ENCODE data around the gene FAM193A.
"Not testable (repeated sequence)": the region's sequence is repeated elsewhere in the genome, so short reads cannot be mapped to it uniquely, and the experiment has no call there.

The FAM193A gene

DNA sequence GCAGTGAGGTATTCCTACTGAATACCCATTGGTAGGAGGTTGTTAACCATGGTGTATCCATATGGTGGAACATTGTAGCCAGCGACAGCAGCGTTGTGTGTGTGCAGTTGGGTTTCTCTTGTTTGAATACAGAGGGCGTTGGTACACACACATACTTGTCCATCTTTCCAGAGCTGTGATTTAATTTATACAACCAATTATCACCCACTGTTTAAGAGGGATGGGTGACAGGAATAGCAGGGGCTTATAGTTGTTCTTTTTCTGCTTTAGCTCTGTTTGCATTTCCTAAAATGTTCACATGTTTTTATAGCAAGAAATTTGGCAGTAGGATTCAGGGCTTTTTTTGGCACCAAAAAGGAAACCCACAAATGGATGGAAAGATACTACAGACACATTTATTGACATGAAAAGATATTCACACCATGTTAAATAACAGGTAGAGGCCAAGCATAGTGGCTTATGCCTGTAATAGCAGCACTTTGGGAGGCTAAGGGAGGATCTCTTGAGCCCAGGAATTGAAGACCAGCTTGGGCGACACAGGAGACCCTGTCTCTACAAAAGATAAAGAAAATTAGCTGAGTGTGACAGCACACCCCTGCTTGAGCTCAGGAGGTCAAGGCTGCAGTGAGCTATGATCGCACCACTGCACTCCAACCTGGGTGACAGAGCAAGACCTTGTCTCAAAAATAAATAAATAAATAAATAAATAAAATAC lies 159.1 kb downstream of the FAM193A start:
- no peak for DNase-seq

DNA sequence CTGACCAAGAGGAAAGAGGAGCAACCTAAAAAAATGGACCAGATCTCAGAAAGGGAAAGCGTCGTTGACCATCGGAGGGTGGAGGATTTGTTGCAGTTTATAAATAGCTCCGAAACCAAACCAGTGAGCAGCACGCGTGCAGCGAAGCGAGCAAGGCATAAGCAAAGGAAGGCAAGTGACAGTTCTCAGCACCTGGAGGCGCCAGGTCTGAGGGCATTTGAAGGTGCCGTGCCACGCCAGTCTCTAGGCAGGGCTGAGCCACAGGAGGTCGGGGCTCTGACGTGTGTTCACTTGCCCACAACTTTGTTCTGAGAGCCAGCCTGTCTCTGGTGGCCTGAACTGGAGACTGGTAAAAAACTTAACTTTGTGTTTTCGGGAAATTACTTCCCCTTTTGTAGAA lies 160.0 kb downstream of the FAM193A start:
- DNase-seq = no peak

DNA sequence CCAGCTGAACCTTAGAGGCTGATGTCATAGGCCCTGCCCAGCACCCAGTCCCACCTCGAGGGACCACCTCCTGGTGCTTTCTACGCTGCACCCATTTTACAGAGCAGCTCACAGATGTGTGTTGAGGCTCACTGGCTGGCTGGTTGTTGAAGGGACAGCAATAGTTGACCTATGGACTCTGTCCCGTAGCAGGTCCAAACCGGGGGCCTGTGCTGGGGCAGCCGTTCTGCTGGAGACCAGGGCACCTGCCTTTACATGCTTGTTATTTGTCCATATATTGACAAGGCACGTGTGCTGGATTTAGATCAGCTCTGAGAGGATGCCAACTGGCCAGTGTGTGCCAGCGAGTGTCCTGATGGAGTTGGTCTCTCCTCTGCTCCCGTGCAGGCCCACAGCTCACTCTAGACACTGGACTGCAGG lies 161.6 kb downstream of the FAM193A start:
- DNase-seq = no peak

DNA sequence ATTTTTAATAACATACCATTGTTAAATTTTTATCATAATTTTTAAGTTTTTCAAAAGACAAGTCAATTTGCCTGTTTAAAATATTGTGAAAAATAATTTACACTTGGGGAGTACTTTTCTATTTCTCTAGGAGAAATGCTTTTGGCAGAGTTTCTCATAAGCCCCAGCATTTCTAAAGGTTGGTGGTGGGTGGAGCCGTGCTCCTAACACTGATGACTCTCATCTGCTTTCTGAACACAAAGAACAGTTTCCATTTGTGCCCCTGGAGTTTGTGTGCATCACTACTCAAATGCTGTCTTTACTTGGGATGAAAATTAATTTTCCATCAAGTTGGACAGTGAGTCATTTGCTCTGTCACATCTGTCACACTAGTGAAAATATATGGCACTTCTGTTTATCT lies 162.1 kb downstream of the FAM193A start:
- DNase-seq = no peak

DNA sequence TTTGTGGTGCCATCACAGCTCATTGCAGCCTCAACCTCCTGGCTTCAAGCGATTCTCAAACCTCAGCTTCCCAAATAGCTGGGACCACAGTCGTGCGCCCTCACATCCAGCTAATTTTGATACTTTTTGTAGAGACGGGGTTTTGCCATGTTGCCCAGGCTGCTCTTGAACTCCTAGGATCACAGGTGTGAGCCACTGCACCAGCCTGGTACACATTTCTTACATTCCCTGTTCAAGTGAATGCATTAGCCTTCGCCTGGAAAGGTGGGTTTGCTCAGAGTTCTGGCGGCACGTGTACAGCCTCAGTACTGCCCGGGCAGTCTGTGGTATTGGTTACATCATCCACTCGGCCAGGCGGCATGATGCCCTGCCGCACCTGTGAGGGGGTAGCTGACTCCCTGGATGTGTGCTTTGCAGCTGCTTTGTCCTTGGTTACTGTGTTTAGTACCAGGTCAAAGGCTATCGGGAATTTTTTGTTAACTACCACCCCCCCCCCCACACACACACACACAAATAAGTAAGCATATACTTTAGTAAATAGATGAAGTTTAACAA lies 162.6 kb downstream of the FAM193A start:
- DNase-seq = no peak

DNA sequence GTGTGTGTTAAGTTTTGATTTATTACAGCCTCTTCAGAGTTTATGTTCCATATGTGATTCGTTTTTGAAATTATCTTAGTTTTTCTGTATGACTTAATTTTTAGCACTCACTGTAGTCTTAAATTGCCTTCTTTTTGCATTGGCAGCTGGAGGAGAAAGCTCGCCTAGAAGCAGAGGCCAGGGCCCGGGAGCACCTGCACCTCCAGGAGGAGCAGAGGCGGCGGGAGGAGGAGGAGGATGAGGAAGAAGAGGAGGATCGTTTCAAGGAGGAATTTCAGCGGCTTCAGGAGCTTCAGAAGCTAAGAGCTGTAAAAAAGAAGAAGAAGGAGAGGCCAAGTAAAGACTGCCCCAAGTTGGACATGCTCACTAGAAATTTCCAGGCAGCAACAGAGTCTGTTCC lies 163.1 kb downstream of the FAM193A start:
- no peak for DNase-seq

DNA sequence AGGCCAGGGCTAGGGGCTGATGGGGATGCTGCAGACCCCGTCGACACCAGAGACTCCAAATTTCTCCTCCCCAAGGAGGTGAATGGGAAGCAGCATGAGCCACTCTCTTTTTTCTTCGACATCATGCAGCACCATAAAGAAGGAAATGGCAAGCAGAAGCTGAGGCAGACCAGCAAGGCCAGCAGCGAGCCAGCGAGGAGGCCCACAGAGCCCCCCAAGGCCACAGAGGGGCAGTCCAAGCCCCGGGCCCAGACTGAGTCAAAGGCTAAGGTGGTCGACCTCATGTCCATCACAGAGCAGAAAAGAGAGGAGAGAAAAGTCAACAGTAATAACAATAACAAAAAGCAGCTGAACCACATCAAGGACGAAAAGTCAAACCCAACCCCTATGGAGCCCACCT lies 163.6 kb downstream of the FAM193A start:
- no peak for DNase-seq

DNA sequence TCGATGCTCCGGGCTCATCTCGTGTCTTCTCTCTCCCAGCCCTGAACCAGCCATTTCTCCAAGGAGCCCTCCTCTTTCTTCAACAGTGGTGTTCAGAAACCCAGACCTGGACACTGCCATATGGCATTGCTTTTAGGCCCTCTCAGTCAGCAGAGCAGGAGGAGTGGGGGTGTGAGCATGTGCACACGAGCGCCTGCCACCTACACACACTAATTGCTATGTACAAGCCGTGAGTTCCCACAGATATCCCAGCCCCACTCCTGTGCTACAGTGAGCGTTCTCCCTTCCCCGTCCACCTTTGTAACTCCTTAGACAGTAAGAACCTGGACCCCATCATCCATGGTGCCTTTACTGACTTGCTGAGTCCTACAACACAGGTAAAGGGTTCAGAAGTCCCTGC lies 165.9 kb downstream of the FAM193A start:
- no peak for DNase-seq

GRCh38 chr4:2702770-2703169 lies 166.3 kb downstream of the FAM193A start:
- no peak for DNase-seq

- no peak for DNase-seq
These were observed 175.9 kb downstream of the FAM193A start for GRCh38 chr4:2712261-2712842.

DNA sequence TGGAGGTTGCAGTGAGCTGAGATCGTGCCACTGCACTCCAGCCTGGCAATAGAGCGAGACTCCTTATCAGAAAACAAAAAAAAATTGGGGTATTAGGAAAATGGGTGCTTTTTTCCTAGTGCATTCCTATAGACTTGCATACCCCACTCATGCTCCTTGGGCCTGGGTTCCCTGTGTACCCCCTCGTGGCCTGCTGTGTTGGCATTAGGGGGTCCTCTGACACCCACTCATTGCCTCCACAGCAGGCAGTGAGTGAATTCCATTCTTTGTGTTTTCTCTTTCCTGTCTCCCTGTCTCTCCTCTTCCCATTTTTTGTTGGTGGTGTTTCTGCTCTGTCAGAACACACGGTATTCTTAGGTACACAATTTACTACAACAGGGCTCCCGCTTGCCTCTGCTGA lies 176.9 kb downstream of the FAM193A start:
- DNase-seq = no peak

- peak; percentile 12 for DNase-seq
These were observed 177.8 kb downstream of the FAM193A start for GRCh38 chr4:2714061-2714770.

DNA sequence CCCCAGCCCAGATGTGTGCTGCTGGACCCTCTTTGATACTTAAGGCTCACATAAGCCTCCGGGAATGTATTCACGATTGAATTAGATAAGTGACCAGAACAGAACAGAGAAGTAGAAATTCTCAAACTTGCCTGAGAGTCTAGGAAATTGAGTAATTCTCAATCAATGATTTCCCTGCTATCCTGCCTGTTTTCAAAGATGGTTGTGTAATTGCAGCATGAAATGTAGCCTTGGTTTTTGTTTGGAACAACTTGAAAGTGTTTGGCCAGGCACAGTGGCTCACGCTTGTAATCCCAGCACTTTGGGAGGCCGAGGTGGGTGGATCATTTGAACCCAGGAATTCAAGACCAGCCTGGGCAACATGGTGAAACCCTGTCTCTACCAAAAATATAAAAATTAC lies 178.5 kb downstream of the FAM193A start:
- no peak for DNase-seq

GRCh38 chr4:2715426-2715825 lies 179.0 kb downstream of the FAM193A start:
- no peak for DNase-seq

DNA sequence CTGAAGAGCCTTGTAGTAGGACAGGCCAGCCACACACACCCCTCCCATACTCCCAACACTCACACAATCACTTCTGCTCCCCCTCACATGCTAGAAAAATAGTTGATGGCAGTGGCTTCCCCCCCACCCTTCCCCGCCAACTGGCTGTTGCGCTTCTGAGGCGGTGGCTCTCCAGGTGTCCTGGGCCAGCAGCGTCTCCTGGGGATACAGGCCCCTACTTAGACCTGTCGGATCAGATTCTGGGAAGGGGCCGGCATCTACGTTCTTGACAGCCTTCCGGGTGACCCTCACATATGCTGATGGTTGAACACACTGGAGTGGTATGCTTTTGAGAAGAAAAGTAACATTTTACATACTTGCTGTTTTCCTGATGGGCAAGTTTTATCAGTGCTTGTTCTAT lies 179.8 kb downstream of the FAM193A start:
- no peak for DNase-seq

DNA sequence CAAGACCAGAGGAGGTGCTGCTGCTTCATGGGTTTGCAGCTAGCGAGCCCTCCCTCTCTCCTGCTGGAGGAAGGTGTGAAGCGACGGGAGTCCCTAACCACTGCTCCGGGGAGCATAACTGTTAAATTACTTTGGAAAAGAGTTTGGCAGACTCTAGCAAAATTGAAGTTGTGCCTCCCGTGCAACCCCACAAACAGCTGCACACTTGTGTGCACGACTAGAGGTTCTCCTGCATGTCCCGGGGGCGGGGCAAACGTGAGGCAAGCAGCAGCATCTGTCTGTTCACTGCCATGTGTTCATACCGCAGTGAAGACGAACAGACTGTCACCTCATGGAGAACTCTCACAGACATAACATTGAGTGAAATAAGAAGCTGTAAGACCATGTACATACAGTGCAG lies 185.1 kb downstream of the FAM193A start:
- DNase-seq = no peak

DNA sequence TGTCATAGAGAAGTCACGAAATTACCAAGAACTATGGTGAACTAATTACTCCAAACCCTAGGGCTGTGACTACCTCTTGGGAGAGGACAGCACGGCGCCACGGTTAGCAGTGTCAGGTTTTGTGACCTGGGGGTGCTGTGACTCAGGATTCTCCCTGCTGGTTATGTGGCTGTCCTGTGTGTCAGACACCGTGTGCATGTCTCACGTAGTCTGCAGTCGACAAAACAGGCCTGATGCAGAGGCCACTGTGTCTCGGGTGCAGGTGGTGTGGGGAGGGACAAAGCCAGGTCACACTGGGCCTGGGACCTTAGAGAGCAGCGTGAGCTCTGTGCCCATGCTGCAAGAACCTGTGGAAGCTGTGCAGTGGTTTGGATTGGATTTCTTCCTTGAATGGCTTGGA lies 185.6 kb downstream of the FAM193A start:
- no peak for DNase-seq

GRCh38 chr4:2723751-2724150 lies 187.3 kb downstream of the FAM193A start:
- no peak for DNase-seq

DNA sequence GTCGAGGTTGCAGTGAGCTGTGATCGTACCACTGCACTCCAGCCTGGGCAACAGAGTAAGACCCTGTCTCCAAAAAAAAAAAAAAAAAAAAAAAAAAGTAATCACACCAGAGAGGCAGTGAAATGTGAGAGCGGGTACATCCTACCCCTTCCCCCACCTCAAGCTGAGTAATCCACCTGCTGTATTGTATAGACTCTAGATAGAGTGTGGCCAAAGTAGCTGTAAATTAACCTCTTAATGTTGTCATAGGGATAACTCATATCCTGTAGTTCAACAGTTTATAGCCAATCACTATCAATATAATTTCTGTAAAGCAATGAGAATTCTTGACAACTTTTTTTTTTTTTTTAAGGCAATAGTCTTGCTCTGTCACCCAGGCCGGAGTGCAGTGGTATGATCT lies 188.9 kb downstream of the FAM193A start:
- DNase-seq = no peak

DNA sequence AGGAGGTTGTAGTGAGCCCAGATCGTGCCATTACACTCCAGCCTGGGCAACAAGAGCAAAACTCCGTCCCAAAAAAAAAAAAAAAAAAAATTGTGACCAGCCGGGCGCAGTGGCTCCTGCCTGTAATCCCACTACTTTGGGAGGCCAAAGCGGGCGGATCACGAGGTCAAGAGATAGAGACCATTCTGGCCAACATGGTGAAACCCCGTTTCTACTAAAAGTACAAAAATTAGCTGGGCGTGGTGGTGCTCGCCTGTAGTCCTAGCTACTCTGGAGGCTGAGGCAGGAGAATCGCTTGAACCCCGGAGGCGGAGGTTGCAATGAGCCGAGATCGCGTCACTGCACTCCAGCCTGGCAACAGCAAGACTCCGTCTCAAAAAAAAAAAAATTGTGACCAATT lies 190.4 kb downstream of the FAM193A start:
- not testable (repeated sequence) for DNase-seq

GRCh38 chr4:2728221-2728620 lies 191.8 kb downstream of the FAM193A start:
- DNase-seq = no peak

GRCh38 chr4:2728806-2729532 lies 192.5 kb downstream of the FAM193A start:
- no peak for DNase-seq

DNA sequence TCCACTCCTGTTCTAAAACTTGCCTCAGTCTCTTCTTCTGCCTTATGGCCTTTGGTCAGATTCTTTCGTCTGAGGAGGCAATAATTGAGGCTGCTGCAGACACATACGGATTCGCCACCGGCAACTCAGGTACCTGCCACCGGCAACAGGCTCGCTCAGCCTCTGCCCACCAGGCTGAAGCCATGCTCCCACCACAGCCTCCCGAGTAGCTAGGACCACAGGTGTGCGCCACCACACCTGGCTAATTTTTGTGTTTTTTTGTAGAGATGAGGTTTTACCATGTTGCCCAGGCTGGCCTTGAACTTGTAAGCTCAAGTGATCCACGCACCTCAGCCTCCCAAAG lies 193.1 kb downstream of the FAM193A start:
- DNase-seq = no peak

DNA sequence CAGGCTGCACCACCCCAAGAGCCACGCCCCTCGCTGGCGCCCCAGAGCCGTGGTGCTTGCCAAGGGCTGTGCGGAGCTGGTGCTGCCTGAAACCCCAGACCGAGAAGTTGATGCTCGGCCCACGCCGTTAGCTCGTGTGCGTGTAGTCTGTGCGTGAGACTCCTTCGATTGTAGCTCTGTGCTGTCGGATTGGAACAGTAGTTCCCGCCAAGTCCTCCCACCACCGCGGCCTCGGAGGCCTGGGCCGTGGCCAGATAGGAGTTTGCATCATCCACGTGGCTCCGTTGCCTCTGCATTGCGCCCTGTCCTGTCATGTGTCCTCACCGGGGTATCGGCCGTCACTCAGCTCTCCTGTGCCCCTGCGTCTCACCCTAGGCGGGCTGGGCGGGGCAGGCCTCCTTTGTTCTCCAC lies 195.5 kb downstream of the FAM193A start:
- no peak for DNase-seq
